ENCODE results near the gene ATG9B. TPM values are rescaled to one million over a fixed set of nuclear protein-coding genes. Genes with fewer than 3 reads are reported as not detected.
"Not testable (repeated sequence)": the region's sequence is repeated elsewhere in the genome, so short reads cannot be mapped to it uniquely, and the experiment has no call there.

The ATG9B gene
- total RNA-seq, 1 donor from 2014 or later, result 0.38 TPM

DNA sequence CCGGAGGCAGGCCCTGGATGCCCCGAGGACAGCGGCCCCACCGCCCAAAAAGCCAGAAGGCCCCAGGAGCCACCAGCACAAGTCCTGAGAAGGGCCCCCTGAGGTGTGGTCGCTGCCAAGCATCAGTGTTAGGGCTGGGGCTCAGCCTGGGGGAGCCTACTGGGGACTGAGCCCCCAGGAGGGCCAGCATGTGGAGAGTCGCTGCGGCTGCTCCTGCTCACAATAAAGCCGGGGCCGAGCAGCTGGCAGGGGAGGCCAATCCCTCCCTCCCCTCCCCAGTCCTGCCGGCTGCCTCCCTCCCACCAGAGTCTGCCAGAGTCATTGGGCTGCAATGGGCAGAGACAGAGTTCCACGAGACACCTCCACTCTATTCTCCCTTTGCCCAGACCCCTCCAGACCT, 21.0 kb upstream of the ATG9B start:
- intact Hi-C loops (cut with DNase I), result no loop called here

DNA sequence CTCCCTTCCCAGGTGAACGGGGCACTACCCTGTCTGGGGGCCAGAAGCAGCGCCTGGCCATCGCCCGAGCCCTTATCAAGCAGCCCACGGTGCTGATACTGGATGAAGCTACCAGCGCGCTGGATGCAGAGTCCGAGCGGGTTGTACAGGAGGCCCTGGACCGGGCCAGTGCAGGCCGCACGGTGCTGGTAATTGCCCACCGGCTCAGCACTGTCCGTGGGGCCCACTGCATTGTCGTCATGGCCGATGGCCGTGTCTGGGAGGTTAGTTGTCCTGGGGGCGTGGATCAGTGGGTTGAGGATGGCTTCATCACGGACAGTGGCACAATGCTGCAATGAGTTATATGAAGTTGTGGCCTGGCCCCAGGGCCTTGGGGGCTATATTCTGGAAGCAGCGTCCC, 19.7 kb upstream of the ATG9B start:
- ATAC-seq (no peak), DNase-seq (no peak)
- TF ChIP-seq, protein P1, sequence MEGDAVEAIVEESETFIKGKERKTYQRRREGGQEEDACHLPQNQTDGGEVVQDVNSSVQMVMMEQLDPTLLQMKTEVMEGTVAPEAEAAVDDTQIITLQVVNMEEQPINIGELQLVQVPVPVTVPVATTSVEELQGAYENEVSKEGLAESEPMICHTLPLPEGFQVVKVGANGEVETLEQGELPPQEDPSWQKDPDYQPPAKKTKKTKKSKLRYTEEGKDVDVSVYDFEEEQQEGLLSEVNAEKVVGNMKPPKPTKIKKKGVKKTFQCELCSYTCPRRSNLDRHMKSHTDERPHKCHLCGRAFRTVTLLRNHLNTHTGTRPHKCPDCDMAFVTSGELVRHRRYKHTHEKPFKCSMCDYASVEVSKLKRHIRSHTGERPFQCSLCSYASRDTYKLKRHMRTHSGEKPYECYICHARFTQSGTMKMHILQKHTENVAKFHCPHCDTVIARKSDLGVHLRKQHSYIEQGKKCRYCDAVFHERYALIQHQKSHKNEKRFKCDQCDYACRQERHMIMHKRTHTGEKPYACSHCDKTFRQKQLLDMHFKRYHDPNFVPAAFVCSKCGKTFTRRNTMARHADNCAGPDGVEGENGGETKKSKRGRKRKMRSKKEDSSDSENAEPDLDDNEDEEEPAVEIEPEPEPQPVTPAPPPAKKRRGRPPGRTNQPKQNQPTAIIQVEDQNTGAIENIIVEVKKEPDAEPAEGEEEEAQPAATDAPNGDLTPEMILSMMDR (IDR thresholded peaks at IDR 0.05), result no peak
- H3K27ac ChIP-seq, result no peak overlapping the region
- no peak overlapping the region for H3K4me3 ChIP-seq
- H3K36me3 ChIP-seq, result peaks cover 31% of the 10 kb centered on the region
- peaks cover 12% of the 10 kb centered on the region for H3K4me1 ChIP-seq
- intact Hi-C loops (cut with DNase I), result no loop called here
- no peaks in the 10 kb centered on the region for H3K9me3 ChIP-seq
- no peaks in the 10 kb centered on the region for H3K27me3 ChIP-seq (ENCODE audit: low read depth)

More for the DNA sequence above, 21.0 kb upstream of the ATG9B start:
- H3K4me1 ChIP-seq, result no peaks in the 10 kb centered on the region
- H3K27ac ChIP-seq, result no peak overlapping the region
- peaks cover 31% of the 10 kb centered on the region for H3K36me3 ChIP-seq
- H3K9me3 ChIP-seq, result no peaks in the 10 kb centered on the region
- peaks cover under 1% of the 10 kb centered on the region for H3K27me3 ChIP-seq (ENCODE audit: low read depth)
- DNase-seq, result no peak
- H3K4me3 ChIP-seq, result no peak overlapping the region
- ATAC-seq, result no peak
- TF ChIP-seq, protein P1 (IDR thresholded peaks at IDR 0.05), result no peak

DNA sequence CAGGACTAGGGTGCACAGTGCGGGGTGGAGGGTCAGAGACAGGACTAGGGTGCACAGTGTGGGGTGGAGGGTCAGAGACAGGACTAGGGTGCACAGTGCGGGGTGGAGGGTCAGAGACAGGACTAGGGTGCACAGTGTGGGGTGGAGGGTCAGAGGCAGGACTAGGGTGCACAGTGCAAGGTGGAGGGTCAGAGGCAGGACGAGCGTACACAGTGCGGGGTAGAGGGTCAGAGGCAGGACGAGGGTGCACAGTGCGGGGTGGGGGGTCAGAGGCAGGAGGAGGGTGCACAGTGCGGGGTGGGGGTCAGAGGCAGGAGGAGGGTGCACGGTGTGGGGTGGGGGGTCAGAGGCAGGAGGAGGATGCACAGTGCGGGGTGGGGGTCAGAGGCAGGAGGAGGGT, 19.2 kb upstream of the ATG9B start:
- intact Hi-C loops (cut with DNase I), result not testable (repeated sequence)

DNA sequence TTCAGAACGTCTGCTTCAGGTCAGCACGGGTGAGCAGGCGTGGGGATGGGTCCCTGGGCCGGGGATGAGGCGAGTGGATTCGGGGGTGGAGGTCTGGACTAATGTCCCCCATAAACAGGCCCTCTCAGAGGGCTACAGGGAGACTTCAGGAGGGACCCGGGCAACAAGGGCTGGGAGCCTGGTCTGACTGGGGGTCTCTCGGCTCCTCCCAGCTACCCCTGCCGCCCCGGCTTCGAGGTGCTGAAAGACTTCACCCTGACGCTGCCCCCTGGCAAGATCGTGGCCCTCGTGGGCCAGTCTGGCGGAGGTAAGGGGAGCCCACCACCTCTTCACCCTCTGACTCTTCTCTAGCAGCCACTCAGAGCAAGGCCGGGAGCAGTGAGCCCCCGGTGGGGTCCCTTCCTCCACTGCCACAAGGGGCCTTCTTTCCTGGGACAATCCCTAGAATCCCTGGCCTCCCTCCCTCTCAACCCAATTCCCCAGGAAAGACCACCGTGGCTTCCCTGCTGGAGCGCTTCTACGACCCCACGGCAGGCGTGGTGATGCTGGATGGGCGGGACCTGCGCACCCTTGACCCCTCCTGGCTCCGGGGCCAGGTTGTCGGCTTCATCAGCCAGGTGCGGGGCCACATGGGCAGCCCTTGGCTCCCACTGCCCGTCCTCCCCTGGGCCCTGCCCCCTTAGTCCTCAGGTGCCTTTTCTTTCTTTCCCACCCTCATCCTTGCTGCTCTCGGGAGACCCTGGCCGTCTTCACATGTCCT, 16.5 kb upstream of the ATG9B start:
- H3K4me1 ChIP-seq, result peaks cover 19% of the 10 kb centered on the region
- H3K36me3 ChIP-seq, result peaks cover 46% of the 10 kb centered on the region
- TF ChIP-seq, protein P1 (IDR thresholded peaks at IDR 0.05), result no peak
- no peaks in the 10 kb centered on the region for H3K9me3 ChIP-seq
- no peak overlapping the region for H3K4me3 ChIP-seq
- DNase-seq (no peak), ATAC-seq (no peak)
- intact Hi-C loops (cut with DNase I), result no loop called here
- no peak overlapping the region for H3K27ac ChIP-seq
- no peaks in the 10 kb centered on the region for H3K27me3 ChIP-seq (ENCODE audit: low read depth)

More for the DNA sequence above, 19.2 kb upstream of the ATG9B start:
- H3K9me3 ChIP-seq; H3K27ac ChIP-seq; H3K27me3 ChIP-seq (ENCODE audit: low read depth); ATAC-seq; H3K4me3 ChIP-seq; DNase-seq: not testable (repeated sequence)
- peaks cover 17% of the 10 kb centered on the region for H3K4me1 ChIP-seq
- H3K36me3 ChIP-seq, result peaks cover 31% of the 10 kb centered on the region

DNA sequence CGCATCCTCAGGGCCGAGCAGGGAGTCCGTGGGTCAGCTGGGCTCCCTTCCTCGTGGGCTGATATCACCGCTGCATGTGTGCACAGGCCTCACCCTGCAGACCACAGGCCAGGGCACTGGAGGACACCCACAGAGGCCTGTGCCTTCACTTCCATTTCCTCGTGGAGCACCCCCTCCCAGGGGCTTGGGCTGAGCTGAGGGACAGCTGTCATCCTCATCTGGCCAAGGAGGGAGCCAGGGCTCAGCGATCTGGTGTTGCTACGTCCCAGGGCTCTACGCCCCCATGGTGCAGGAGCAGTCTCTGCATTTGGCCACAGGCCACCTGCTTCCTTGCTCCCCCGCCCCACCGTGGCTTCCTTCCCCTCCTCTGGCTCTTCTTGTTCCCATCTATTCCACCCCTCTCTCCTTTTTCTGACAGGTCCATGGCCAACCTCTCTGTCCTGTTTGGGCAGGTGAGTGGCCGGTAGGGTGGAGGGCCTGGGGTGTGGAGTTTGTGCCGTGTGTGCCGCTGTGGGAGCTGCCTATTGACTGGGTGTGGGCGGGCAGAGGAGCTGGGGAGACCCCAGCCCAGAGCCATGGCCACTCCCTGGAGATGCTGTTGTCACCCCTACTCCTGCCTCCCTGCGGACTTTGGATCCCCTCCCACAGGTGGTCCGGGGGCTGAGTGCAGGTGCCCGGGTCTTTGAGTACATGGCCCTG, 15.7 kb upstream of the ATG9B start:
- TF ChIP-seq, protein P1 (IDR thresholded peaks at IDR 0.05), result no peak
- ATAC-seq, result no peak
- Histone ChIP-seq H3K27me3 (ENCODE audit: low read depth) (no peaks in the 10 kb centered on the region), H3K4me3 (no peak overlapping the region), H3K4me1 (peaks cover 19% of the 10 kb centered on the region), H3K27ac (no peak overlapping the region), H3K36me3 (peaks cover 49% of the 10 kb centered on the region), H3K9me3 (no peaks in the 10 kb centered on the region)
- intact Hi-C loops (cut with DNase I), result no loop called here
- no peak for DNase-seq

Measured in lower lobe of right lung (tissue), 2 donors.